Loucy (cell line): ENCODE data around the gene HCK.

Experiments
- H2AFZ ChIP-seq: fragments of 200-600 bp; sonication (generic); 2 replicates; pipeline ENCODE4 v1.6.0; 2016; ENCODE audit warnings: antibody characterized with exemption, mild to moderate bottlenecking, low read length, moderate library complexity
- H3F3A ChIP-seq: fragments of 200-600 bp; 2 replicates; pipeline ENCODE4 v1.6.0; 2016; ENCODE audit warnings: antibody characterized with exemption, low read depth, mild to moderate bottlenecking
- H3K27me3 ChIP-seq: fragments of 200-600 bp; sonication (generic); 2 replicates; pipeline ENCODE4 v1.6.1; 2014; ENCODE audit warnings: low read length, mild to moderate bottlenecking; ENCODE audit not compliant: insufficient read depth, poor library complexity, severe bottlenecking
- H3K36me3 ChIP-seq: fragments of 200-600 bp; sonication (generic); 2 replicates; pipeline ENCODE4 v1.6.1; 2016; ENCODE audit warnings: low read length; ENCODE audit not compliant: insufficient read depth
- H3K4me1 ChIP-seq: fragments of 200-600 bp; sonication (generic); 2 replicates; pipeline ENCODE4 v1.5.1; 2014; ENCODE audit warnings: low read length, mild to moderate bottlenecking; ENCODE audit not compliant: insufficient read depth, poor library complexity, severe bottlenecking
- H3K4me2 ChIP-seq: fragments of 200-600 bp; sonication (generic); 2 replicates; pipeline ENCODE4 v1.6.0; 2014; ENCODE audit warnings: antibody characterized with exemption, low read length, low read depth, mild to moderate bottlenecking; ENCODE audit not compliant: poor library complexity, severe bottlenecking
- H3K4me3 ChIP-seq: fragments of 200-600 bp; sonication (generic); 2 replicates; pipeline ENCODE4 v1.5.1; 2014; ENCODE audit warnings: low read length, mild to moderate bottlenecking, mixed read lengths; ENCODE audit not compliant: poor library complexity, severe bottlenecking
- H3K79me2 ChIP-seq: fragments of 200-600 bp; sonication (generic); 2 replicates; pipeline ENCODE4 v1.6.1; 2014; ENCODE audit warnings: low read length; ENCODE audit not compliant: insufficient read depth
- H3K9ac ChIP-seq: fragments of 200-600 bp; sonication (generic); 2 replicates; pipeline ENCODE4 v1.6.0; 2014; ENCODE audit warnings: mild to moderate bottlenecking, low read depth, low read length, moderate library complexity; ENCODE audit not compliant: poor library complexity, severe bottlenecking
- H3K9me2 ChIP-seq: fragments of 200-600 bp; sonication (generic); replicated peaks from 2 replicates; pipeline ENCODE4 v1.6.1; 2016; ENCODE audit warnings: low read depth, low read length, mixed read lengths
- H3K9me3 ChIP-seq: fragments of 200-600 bp; sonication (generic); 2 replicates; pipeline ENCODE4 v1.6.1; 2014; ENCODE audit warnings: mild to moderate bottlenecking, antibody characterized with exemption, low read length, low read depth; ENCODE audit not compliant: insufficient read depth
- H4K20me1 ChIP-seq: fragments of 200-600 bp; sonication (generic); 2 replicates; pipeline ENCODE4 v1.6.0; 2014; ENCODE audit warnings: antibody characterized with exemption, low read length, mild to moderate bottlenecking; ENCODE audit not compliant: insufficient read depth, poor library complexity, severe bottlenecking
- CTCF ChIP-seq: fragments of 200-600 bp; sonication (generic); conservative IDR thresholded peaks from 2 replicates; pipeline ENCODE4 v1.5.1; 2014; ENCODE audit warnings: mild to moderate bottlenecking, antibody characterized with exemption, low read length
- EZH2phosphoT487 ChIP-seq: fragments of 200-600 bp; IDR thresholded peaks from 2 replicates; pipeline ENCODE4 v1.6.1; 2018; ENCODE audit warnings: antibody characterized with exemption, mild to moderate bottlenecking, moderate library complexity, borderline replicate concordance

Gene HCK

DNA sequence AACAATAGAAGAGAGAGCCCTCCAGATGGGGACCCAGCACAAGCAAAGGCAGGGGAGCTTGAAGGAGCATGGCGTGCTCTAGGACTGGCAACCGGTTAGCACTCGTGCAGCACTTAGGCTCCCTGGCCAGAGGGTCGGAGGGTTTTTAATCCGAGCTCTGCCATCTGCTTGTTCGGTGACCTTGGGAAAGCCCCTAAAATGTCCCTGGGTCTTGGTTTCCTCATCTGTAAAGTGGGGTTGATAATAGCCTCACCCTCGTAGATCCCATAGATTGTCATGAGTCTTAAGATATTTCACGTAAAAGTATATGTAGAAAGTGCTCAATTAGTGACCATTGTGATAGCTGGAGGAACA is 16.6 kb upstream of the HCK start:
- H3K4me1 ChIP-seq = no peaks in the 10 kb centered on the region
- H3K27me3 ChIP-seq = no peaks in the 10 kb centered on the region
- no peaks in the 10 kb centered on the region for H3F3A ChIP-seq
- H3K9me2 ChIP-seq = no peaks in the 10 kb centered on the region
- no peak overlapping the region for H3K4me3 ChIP-seq
- H3K4me2 ChIP-seq = no peak overlapping the region
- TF ChIP-seq EZH2phosphoT487 = no peak
- no peak for TF ChIP-seq CTCF
- no peak overlapping the region for H3K9ac ChIP-seq
- no peak overlapping the region for H2AFZ ChIP-seq
- H4K20me1 ChIP-seq = no peaks in the 10 kb centered on the region
- H3K79me2 ChIP-seq = no peaks in the 10 kb centered on the region
- H3K36me3 ChIP-seq = no peaks in the 10 kb centered on the region
- H3K9me3 ChIP-seq = no peaks in the 10 kb centered on the region

GRCh38 chr20:32036252-32036651 is 15.8 kb upstream of the HCK start:
- no peak overlapping the region for H3K4me2 ChIP-seq
- no peak overlapping the region for H3K4me3 ChIP-seq
- H2AFZ ChIP-seq = no peak overlapping the region
- no peaks in the 10 kb centered on the region for H4K20me1 ChIP-seq
- no peaks in the 10 kb centered on the region for H3K79me2 ChIP-seq
- no peaks in the 10 kb centered on the region for H3K9me2 ChIP-seq
- TF ChIP-seq CTCF = no peak
- TF ChIP-seq EZH2phosphoT487 = no peak
- H3K4me1 ChIP-seq = no peaks in the 10 kb centered on the region
- no peak overlapping the region for H3K9ac ChIP-seq
- H3K9me3 ChIP-seq = no peaks in the 10 kb centered on the region
- H3K36me3 ChIP-seq = no peaks in the 10 kb centered on the region
- H3K27me3 ChIP-seq = no peaks in the 10 kb centered on the region
- H3F3A ChIP-seq = no peaks in the 10 kb centered on the region

GRCh38 chr20:32036716-32037485 is 15.1 kb upstream of the HCK start:
- no peak overlapping the region for H3K4me3 ChIP-seq
- H3K79me2 ChIP-seq = no peaks in the 10 kb centered on the region
- no peak overlapping the region for H3K4me2 ChIP-seq
- no peak overlapping the region for H2AFZ ChIP-seq
- no peaks in the 10 kb centered on the region for H3K9me3 ChIP-seq
- H3F3A ChIP-seq = no peaks in the 10 kb centered on the region
- H3K27me3 ChIP-seq = no peaks in the 10 kb centered on the region
- no peaks in the 10 kb centered on the region for H3K4me1 ChIP-seq
- TF ChIP-seq CTCF (no peak), EZH2phosphoT487 (no peak)
- H4K20me1 ChIP-seq = no peaks in the 10 kb centered on the region
- no peaks in the 10 kb centered on the region for H3K36me3 ChIP-seq
- H3K9me2 ChIP-seq = no peaks in the 10 kb centered on the region
- no peak overlapping the region for H3K9ac ChIP-seq
